ENCODE results near the gene ACOXL.

Gene ACOXL

GRCh38 chr2:110832740-110833139 lies 100.4 kb downstream of the ACOXL start:
- no peak for DNase-seq

GRCh38 chr2:110834134-110834827 lies 101.9 kb downstream of the ACOXL start:
- DNase-seq = no peak

- no peak for DNase-seq
Measured at GRCh38 chr2:110836671-110837070, 104.3 kb downstream of the ACOXL start.

DNA sequence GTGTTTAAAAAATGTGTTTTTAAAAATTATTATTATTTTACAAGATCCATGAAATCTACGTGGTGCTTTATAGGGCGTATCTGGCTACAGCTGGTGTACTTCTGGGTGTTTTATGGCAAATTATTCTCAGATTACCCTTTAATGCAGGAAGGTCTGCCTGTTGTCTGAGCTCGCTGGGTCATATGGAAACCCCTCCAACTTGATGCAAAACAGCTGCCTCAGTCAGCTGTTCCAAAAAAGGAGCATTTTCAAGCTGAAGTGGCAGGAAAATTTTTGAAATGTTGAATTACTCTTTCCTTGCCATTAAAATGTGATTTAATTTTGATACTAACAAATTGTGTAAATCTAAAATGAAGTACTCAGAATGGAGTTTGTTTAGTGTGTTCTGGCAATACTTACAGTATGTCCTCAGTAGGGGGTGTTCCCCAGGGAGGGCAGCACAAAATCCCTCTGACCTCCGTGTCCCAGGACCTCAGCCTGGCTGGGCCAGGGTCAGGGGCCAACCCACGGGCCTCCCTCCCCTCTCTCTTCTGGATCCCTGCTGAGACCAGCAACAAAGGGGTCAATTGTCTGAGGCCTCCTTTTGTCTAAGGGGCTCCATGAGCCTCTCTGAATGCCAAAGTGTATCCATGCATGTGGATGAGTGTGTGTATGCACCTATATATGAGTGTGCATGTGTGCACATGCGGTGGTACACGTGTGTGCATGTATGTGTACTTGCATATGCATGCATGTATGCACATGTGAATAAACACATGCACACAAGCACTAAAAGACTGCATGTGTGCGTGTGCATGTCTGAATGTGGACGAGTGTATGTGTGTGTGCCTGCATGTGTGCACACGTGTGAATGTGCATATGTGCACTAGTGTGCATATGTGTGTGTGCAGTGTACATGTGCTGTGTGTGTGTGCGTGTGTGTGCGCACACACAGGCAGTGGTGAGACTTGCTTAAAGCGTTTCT lies 105.4 kb downstream of the ACOXL start:
- no peak for DNase-seq

GRCh38 chr2:110838657-110839384 lies 106.4 kb downstream of the ACOXL start:
- DNase-seq = no peak

DNA sequence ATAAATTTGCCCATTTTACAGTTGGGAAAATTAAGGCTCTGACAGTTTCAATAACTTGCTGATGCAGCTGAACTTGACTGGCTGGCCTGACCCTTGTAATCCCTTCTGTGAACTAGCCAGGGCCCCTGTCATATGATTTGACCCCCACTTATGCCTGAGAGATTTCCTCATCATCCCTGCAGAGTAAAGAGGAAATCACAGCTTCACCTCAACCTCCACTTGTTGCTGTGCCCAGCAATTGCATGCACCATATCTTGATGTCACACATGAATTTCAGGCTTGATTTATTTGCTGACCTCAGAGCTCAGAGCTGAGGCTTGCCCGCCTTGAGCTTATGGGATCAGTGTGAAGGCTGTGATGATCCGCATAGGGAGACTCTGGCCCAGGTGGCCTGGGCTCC lies 108.1 kb downstream of the ACOXL start:
- no peak for DNase-seq

DNA sequence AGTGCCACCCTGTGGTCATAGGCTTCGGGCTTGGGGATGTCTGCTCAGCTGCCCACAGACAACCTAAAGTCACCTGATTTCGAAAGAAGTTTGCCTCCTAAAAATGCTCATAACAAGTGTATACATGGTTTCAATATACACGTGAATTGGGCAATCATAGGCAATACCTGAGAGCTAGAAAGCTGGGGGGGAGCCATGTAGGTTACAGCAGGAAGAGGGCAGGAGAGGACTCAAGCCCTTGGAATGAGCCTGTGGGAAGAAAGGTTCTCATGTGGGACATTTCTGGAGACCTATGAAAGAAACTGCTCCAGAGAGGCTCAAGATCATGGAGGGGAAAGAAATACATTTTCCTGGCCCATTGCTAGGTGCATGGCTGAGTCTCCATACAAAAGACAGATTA lies 109.7 kb downstream of the ACOXL start:
- no peak for DNase-seq

GRCh38 chr2:110843496-110843895 lies 111.1 kb downstream of the ACOXL start:
- no peak for DNase-seq

- no peak for DNase-seq
Measured at GRCh38 chr2:110843959-110844510, 111.7 kb downstream of the ACOXL start.

- DNase-seq = no peak
Measured at GRCh38 chr2:110847651-110848050, 115.3 kb downstream of the ACOXL start.

- no peak for DNase-seq
Measured at GRCh38 chr2:110848071-110848470, 115.7 kb downstream of the ACOXL start.

- DNase-seq = no peak
Measured at GRCh38 chr2:110848519-110849030, 116.2 kb downstream of the ACOXL start.

DNA sequence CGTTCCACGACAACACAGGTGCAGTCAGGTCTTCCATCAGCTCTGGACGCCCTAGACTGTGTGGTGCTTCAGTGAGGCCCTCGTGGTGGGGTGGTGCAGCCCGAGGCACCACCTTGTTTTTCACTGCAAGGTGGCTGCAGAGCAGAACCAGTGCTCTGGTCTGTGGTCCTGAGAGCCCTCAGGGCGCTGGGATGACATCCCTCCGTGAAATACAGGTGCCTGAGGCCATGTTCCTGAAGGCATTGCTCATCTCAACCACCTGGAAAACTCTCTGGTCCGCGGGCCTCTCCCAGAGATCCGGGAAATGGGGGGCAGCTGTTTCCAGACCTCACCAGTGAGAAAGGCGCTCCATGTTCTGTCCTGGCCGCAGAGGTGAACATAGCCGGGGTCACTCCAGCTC lies 119.2 kb downstream of the ACOXL start:
- DNase-seq = peak; percentile 21

- peak; percentile 22 for DNase-seq
Measured at GRCh38 chr2:110852051-110852450, 119.7 kb downstream of the ACOXL start.

DNA sequence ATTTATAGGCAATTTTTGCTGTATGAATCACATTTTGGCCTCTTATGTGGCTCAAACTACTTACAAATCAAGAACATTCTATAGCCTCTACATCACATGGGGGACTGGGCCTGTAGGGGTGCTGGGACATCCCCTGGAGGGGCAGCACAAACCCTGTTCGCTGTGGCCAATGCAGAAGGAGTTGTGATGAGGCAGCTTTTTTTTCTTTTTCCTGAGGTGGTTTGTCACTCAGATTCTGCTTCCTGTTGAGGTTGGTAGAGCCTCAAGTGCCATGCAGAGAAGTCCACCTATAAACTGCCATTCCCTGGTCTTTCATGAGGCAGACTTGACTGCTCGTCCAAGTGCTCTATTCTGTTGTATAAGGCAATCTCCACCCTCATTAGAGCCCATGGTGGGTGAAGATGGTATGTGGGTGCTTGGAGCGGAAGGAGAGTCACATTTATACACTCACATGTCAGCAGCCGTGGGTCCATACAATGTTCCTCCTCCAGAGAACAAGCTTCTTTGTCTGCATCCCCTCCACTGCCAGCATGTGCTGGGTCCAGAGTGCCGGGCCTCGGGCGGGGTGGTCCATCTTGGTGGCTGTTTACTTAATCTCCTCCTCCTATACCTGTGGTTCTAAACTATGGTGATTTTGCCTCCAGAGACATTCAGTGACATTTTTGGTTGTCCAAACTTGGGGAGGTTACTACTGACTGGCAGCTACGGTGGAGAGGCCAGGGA lies 120.3 kb downstream of the ACOXL start:
- peak; percentile 47 for DNase-seq

DNA sequence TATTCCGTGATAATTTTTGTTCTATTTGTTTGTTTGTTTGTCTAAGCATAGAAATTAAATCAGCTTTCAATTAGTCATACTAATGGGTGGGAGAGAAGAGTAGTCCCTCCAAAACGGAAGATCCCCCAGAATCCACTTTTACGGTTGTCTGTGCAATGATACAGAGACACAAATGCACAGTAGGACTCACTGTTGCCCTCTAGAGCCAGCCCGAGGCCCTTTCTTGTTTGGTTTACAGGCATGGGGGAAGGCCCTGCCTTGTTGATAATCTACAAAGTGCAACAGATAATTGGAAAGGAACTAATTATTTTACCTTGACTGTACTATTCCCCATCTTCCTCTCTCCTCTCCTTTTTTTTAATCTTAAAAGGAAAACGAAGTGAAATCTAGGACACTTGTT lies 121.1 kb downstream of the ACOXL start:
- DNase-seq = peak; percentile 77

DNA sequence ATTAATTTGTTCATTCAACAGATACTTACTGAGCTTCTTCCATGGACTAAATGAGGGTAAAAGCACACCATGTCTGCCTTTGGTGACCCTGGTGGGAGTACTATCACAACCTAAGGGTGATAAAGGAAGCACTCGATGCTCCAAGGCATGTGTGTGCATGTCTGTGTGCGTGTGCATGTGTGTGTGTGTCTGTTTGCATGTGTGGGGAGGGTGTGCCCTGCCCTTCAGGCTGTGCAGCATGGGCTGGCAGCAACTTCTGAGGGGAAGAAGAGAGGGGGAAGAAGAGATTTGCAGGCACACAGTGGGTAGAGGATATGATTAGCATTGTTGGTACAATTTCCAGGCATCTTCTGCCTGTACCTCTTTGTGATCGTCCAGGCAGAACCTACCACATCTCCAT lies 121.6 kb downstream of the ACOXL start:
- DNase-seq = peak; percentile 21

GRCh38 chr2:110854355-110855081 lies 122.1 kb downstream of the ACOXL start:
- peak; percentile 36 for DNase-seq

DNA sequence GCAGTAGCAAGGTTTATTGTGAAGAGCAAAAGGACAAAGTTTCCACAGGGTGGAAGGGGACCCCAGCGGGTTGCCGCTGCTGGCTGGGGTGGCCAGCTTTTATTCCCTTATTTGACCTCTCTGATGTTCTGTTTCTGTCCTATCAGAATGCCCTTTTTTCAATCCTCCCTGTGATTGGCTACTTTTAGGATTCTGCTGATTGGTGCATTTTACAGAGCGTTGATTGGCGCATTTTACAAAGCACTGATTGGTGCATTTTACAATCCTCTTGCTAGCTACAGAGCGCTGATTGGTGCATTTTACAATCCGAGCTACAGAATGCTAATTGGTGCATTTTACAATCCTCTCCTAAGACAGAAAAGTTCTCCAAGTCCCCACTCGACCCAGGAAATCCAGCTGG lies 123.5 kb downstream of the ACOXL start:
- DNase-seq = peak; percentile 18

- DNase-seq = peak; percentile 72
Measured at GRCh38 chr2:110858135-110858725, 125.9 kb downstream of the ACOXL start.
